ENCODE results near the gene S100G. TPM values are rescaled to one million over a fixed set of nuclear protein-coding genes. Genes with fewer than 3 reads are reported as not detected.

The S100G gene
- total RNA-seq, 2 experiments from 2014 or later, result not detected

DNA sequence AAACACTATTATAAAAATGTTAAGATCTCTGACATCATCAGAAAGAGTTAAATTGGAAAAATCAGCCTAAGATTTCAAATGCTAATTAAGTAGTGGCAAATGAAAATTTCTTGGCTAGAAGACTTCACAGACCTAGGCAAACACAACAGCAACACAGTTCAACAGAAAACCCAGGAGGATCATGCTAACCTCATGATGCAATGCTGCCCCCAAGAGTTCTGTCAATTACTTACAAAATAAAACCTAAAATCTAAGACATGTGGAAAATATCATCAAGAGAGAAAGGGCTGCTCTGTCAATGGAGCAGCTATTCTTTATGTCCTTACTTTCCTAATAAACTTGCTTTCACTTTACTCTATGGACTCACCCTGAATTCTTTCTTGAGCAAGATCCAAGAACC is 21.0 kb downstream of the S100G start:
- H3K9me3 ChIP-seq (ENCODE audit: low read length), result no peaks in the 10 kb centered on the region
- intact Hi-C loops (cut with micrococcal nuclease; ENCODE audit: unreplicated experiment), result no loop called here
- no peak overlapping the region for H3K4me2 ChIP-seq (ENCODE audit: low read length)
- H2AFZ ChIP-seq (ENCODE audit: low read length), result no peak overlapping the region
- no peaks in the 10 kb centered on the region for H3K4me1 ChIP-seq (ENCODE audit: insufficient read depth, low read length, poor library complexity, severe bottlenecking)
- H3K79me2 ChIP-seq (ENCODE audit: insufficient read depth, low read depth, low read length), result no peaks in the 10 kb centered on the region
- ChIA-PET CTCF (ENCODE audit: unreplicated experiment) (no interaction called here), POLR2A (no interaction called here)
- no peak overlapping the region for H3K4me3 ChIP-seq (ENCODE audit: low read depth, low read length, poor library complexity, severe bottlenecking)
- no TSS peak for BruUV-seq (replicated peaks)
- no peaks in the 10 kb centered on the region for H3K9me2 ChIP-seq (ENCODE audit: insufficient read depth, low read length)
- peaks cover 20% of the 10 kb centered on the region for H3K36me3 ChIP-seq (ENCODE audit: insufficient read depth, low read length)
- no peak for TF ChIP-seq EZH2phosphoT487 (IDR thresholded peaks at IDR 0.05; ENCODE audit: borderline replicate concordance, low read depth, low read length)
- TF ChIP-seq, protein P1, sequence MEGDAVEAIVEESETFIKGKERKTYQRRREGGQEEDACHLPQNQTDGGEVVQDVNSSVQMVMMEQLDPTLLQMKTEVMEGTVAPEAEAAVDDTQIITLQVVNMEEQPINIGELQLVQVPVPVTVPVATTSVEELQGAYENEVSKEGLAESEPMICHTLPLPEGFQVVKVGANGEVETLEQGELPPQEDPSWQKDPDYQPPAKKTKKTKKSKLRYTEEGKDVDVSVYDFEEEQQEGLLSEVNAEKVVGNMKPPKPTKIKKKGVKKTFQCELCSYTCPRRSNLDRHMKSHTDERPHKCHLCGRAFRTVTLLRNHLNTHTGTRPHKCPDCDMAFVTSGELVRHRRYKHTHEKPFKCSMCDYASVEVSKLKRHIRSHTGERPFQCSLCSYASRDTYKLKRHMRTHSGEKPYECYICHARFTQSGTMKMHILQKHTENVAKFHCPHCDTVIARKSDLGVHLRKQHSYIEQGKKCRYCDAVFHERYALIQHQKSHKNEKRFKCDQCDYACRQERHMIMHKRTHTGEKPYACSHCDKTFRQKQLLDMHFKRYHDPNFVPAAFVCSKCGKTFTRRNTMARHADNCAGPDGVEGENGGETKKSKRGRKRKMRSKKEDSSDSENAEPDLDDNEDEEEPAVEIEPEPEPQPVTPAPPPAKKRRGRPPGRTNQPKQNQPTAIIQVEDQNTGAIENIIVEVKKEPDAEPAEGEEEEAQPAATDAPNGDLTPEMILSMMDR (conservative IDR thresholded peaks at IDR 0.05; ENCODE audit: low read length), result peak; percentile 55
- H3K27ac ChIP-seq (ENCODE audit: low read depth, low read length, poor library complexity, severe bottlenecking), result no peak overlapping the region
- DNase-seq (ENCODE audit: low spot score), result peak; percentile 15
- H4K20me1 ChIP-seq (ENCODE audit: insufficient read depth, low read length), result no peaks in the 10 kb centered on the region

DNA sequence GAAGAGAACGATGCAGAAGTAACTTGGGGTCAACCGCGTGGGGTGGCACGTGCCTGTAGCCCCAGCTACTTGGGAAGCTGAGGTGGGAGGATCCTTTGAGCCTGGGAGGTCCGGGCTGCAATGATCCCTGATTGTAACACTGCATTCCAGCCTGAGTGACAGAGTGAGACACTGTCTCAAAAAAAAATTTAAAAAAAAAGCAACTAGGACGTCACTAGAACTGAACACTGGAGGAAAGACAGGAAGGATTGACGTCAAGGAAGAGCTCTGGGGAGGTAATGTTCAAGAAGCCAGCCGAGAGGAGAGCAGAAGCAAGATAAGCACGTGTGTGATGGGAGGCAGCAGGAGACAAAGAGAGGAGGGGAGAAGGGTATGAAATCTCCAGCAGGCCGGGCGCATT is 28.7 kb downstream of the S100G start:
- H3K79me2 ChIP-seq (ENCODE audit: insufficient read depth, low read depth, low read length), result no peaks in the 10 kb centered on the region
- TF ChIP-seq EZH2phosphoT487 (IDR thresholded peaks at IDR 0.05; ENCODE audit: borderline replicate concordance, low read depth, low read length), result no peak
- TF ChIP-seq, protein P1 (conservative IDR thresholded peaks at IDR 0.05; ENCODE audit: low read length), result no peak
- DNase-seq (ENCODE audit: low spot score), result no peak
- peaks cover 36% of the 10 kb centered on the region for H3K36me3 ChIP-seq (ENCODE audit: insufficient read depth, low read length)
- no peak overlapping the region for H3K27ac ChIP-seq (ENCODE audit: low read depth, low read length, poor library complexity, severe bottlenecking)
- H2AFZ ChIP-seq (ENCODE audit: low read length), result no peak overlapping the region
- H3K9me2 ChIP-seq (ENCODE audit: insufficient read depth, low read length), result no peaks in the 10 kb centered on the region
- no TSS peak for BruUV-seq (replicated peaks)
- no peaks in the 10 kb centered on the region for H3K4me1 ChIP-seq (ENCODE audit: insufficient read depth, low read length, poor library complexity, severe bottlenecking)
- no peaks in the 10 kb centered on the region for H4K20me1 ChIP-seq (ENCODE audit: insufficient read depth, low read length)
- ChIA-PET CTCF (ENCODE audit: unreplicated experiment) (no interaction called here), POLR2A (interaction anchor here (0.7 kb wide), 1 partner anchor 1315 kb away, joined by 3 read pairs; no protein-coding TSS in a partner anchor)
- H3K4me2 ChIP-seq (ENCODE audit: low read length), result no peak overlapping the region
- H3K4me3 ChIP-seq (ENCODE audit: low read depth, low read length, poor library complexity, severe bottlenecking), result no peak overlapping the region
- intact Hi-C loops (cut with micrococcal nuclease; ENCODE audit: unreplicated experiment), result no loop called here
- H3K9me3 ChIP-seq (ENCODE audit: low read length), result no peaks in the 10 kb centered on the region

DNA sequence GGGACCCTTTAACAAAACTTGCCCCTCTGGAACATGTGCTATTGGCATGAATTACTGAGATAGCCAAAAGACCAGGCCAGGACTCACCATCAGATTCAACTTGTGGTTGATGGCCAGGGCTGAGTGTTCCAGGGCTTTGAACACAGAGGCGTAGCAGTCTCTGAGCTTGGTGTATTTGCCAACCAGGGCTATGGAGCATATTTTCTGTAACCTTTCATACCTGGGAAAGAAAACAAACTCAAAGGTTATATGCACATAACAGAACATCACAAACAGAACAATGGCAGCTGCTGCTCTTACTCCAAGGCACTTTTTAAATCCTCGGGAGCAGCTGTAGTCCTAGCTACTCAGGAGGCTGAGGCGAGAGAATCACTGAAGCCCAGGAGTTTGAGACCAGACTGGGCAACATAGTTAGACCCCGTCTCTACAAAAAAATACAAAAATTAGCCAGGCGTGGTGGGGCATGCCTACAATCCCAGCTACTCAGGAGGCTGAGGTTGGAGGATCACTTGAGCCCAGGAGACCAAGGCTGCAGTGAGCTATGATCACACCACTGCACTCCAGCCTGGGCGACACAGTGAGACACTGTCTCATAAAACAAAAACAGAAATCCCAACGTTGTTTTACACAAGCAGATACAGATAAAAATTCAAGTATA is 33.2 kb downstream of the S100G start:
- TF ChIP-seq, protein P1 (conservative IDR thresholded peaks at IDR 0.05; ENCODE audit: low read length), result no peak
- TF ChIP-seq EZH2phosphoT487 (IDR thresholded peaks at IDR 0.05; ENCODE audit: borderline replicate concordance, low read depth, low read length), result no peak
- no TSS peak for BruUV-seq (replicated peaks)
- Histone ChIP-seq H3K36me3 (ENCODE audit: insufficient read depth, low read length) (peaks cover 29% of the 10 kb centered on the region), H3K9me3 (ENCODE audit: low read length) (no peaks in the 10 kb centered on the region), H3K4me3 (ENCODE audit: low read depth, low read length, poor library complexity, severe bottlenecking) (no peak overlapping the region), H3K4me2 (ENCODE audit: low read length) (no peak overlapping the region), H3K79me2 (ENCODE audit: insufficient read depth, low read depth, low read length) (no peaks in the 10 kb centered on the region), H2AFZ (ENCODE audit: low read length) (no peak overlapping the region), H3K27ac (ENCODE audit: low read depth, low read length, poor library complexity, severe bottlenecking) (no peak overlapping the region), H3K4me1 (ENCODE audit: insufficient read depth, low read length, poor library complexity, severe bottlenecking) (no peaks in the 10 kb centered on the region), H4K20me1 (ENCODE audit: insufficient read depth, low read length) (no peaks in the 10 kb centered on the region), H3K9me2 (ENCODE audit: insufficient read depth, low read length) (no peaks in the 10 kb centered on the region)
- intact Hi-C loops (cut with micrococcal nuclease; ENCODE audit: unreplicated experiment), result no loop called here
- ChIA-PET POLR2A (interaction anchor here (0.6 kb wide), 2 partner anchors 783 to 1524 kb away, joined by 4 read pairs; no protein-coding TSS in a partner anchor), CTCF (ENCODE audit: unreplicated experiment) (no interaction called here)
- no peak for DNase-seq (ENCODE audit: low spot score)
